ENCODE data around the gene CALB2. TPM values are rescaled to one million over a fixed set of nuclear protein-coding genes. Genes with fewer than 3 reads are reported as not detected.
A peak's percentile ranks its signal among the peaks of the same experiment; 100 is the strongest.

Gene CALB2
- total and polyA plus RNA-seq, 2 donors (not counting 3 experiments of a cell fraction or from before 2014, with no cell fraction given): not detected

DNA sequence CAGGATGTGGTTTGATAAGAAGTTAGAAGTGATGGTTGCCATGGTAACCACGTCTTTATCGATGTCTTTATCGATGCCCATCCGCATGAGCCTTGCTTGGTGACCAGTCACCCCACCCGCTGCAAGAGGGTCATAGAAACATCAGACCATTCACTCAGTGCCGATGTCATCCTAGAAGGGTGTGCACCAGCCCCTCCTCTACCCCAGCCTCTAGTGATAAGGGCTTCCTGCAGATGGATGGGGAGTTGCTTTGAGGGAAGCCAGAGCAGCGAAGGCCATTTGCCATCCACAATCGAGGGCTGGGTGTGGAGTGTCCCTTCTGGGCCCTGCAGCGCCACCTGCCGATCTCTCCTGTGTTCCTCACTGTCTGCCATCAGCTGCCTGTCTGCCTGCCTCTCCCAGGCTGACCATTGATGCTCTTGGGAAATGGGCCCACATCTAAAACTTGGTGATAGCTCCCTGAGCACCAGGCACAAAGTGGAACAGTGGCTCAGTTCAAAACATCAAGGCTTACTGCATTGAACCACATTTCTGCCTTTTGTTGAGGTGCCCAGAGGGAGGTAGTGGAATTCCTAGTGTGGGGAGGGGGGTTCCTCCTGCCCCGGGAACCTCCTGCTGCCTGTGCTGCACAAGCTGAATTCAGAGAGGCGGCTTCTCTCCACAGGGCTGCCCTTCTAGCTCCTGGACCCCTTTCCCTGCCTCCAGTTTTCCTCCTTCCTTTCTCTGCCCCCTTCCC lies 8.9 kb downstream of the CALB2 start:
- Histone ChIP-seq H3K4me2 (ENCODE audit: insufficient read depth, low read length) (no peak overlapping the region), H3K36me3 (ENCODE audit: control insufficient read depth in 2 of 2, extremely low read depth in 1 of 2, insufficient read depth in 2 of 2, low read length in 2 of 2) (no peaks in the 10 kb centered on the region), H3K9me3 (replicated peaks; ENCODE audit: control insufficient read depth, insufficient read depth, low read length) (no peaks in the 10 kb centered on the region), H2AFZ (ENCODE audit: low read depth, low read length) (no peak overlapping the region), H3K4me3 (replicated peaks in 1 of 3; ENCODE audit: insufficient read depth in 1 of 3, low read depth in 1 of 3, low read length in 3 of 3) (no peak overlapping the region), H3K9ac (replicated peaks; ENCODE audit: extremely low read depth, insufficient read depth, low read length) (no peak overlapping the region), H3K27ac (ENCODE audit: insufficient read depth, low read depth, low read length) (no peak overlapping the region), H3K9me1 (replicated peaks; ENCODE audit: control insufficient read depth, extremely low read depth, insufficient read depth, low read length) (no peaks in the 10 kb centered on the region), H3K4me1 (ENCODE audit: control insufficient read depth, extremely low read depth, insufficient read depth, low read length) (no peaks in the 10 kb centered on the region), H3K79me2 (ENCODE audit: control insufficient read depth, insufficient read depth, low read length) (no peaks in the 10 kb centered on the region), H4K20me1 (replicated peaks; ENCODE audit: control insufficient read depth, extremely low read depth, insufficient read depth, low read length) (no peaks in the 10 kb centered on the region), H3K27me3 (ENCODE audit: control insufficient read depth in 2 of 2, insufficient read depth in 2 of 2, low read length in 2 of 2) (no peaks in the 10 kb centered on the region)
- FAIRE-seq (no peak), DNase-seq (ENCODE audit: low read depth, low spot score) (peak; percentile 24)
- ChIA-PET CTCF (interaction anchor here (0.6 to 1.6 kb wide), 3 partner anchors 14 to 133 kb away, joined by 3 to 5 read pairs (median 4); no protein-coding TSS in a partner anchor), POLR2A (no interaction called here)
- dilution Hi-C loops (cut with MboI; ENCODE audit: extremely low pct_ligation_motif_present, low sequenced_read_pairs): no loop called here
- intact Hi-C loops (cut with micrococcal nuclease): no loop called here
- no TSS peak for BruUV-seq (replicated peaks)
- TF ChIP-seq CTCF (IDR thresholded peaks at IDR 0.05; ENCODE audit: extremely low read depth in 1 of 2, insufficient read depth in 1 of 2, low read depth in 1 of 2, low read length in 2 of 2) (peak; percentile 43 to 85), POLR2AphosphoS5 (IDR thresholded peaks at IDR 0.05; ENCODE audit: insufficient read depth, low read depth, low read length) (no peak)

GRCh38 chr16:71368958-71369357 lies 10.4 kb downstream of the CALB2 start:
- no peaks in the 10 kb centered on the region for H3K79me2 ChIP-seq (ENCODE audit: control insufficient read depth, insufficient read depth, low read length)
- H3K27me3 ChIP-seq (ENCODE audit: control insufficient read depth in 2 of 2, insufficient read depth in 2 of 2, low read length in 2 of 2): no peaks in the 10 kb centered on the region
- FAIRE-seq (no peak), DNase-seq (ENCODE audit: low read depth, low spot score) (no peak)
- H3K4me3 ChIP-seq (replicated peaks in 1 of 3; ENCODE audit: insufficient read depth in 1 of 3, low read depth in 1 of 3, low read length in 3 of 3): no peak overlapping the region
- H3K27ac ChIP-seq (ENCODE audit: insufficient read depth, low read depth, low read length): no peak overlapping the region
- H3K9ac ChIP-seq (replicated peaks; ENCODE audit: extremely low read depth, insufficient read depth, low read length): no peak overlapping the region
- no peak overlapping the region for H3K4me2 ChIP-seq (ENCODE audit: insufficient read depth, low read length)
- no peaks in the 10 kb centered on the region for H4K20me1 ChIP-seq (replicated peaks; ENCODE audit: control insufficient read depth, extremely low read depth, insufficient read depth, low read length)
- no peak overlapping the region for H2AFZ ChIP-seq (ENCODE audit: low read depth, low read length)
- no peaks in the 10 kb centered on the region for H3K4me1 ChIP-seq (ENCODE audit: control insufficient read depth, extremely low read depth, insufficient read depth, low read length)
- dilution Hi-C loops (cut with MboI; ENCODE audit: extremely low pct_ligation_motif_present, low sequenced_read_pairs): no loop called here
- no peaks in the 10 kb centered on the region for H3K9me1 ChIP-seq (replicated peaks; ENCODE audit: control insufficient read depth, extremely low read depth, insufficient read depth, low read length)
- no peaks in the 10 kb centered on the region for H3K36me3 ChIP-seq (ENCODE audit: control insufficient read depth in 2 of 2, extremely low read depth in 1 of 2, insufficient read depth in 2 of 2, low read length in 2 of 2)
- ChIA-PET POLR2A (no interaction called here), CTCF (no interaction called here)
- TF ChIP-seq FOS (IDR thresholded peaks at IDR 0.05; ENCODE audit: borderline replicate concordance, insufficient read depth, low read length): no peak
- TF ChIP-seq JUN (IDR thresholded peaks at IDR 0.05; ENCODE audit: borderline replicate concordance, insufficient read depth, insufficient read length, low read depth): no peak
- TF ChIP-seq POLR2A (IDR thresholded peaks at IDR 0.05; ENCODE audit: low read depth, low read length): no peak
- no peak for TF ChIP-seq POLR2AphosphoS5 (IDR thresholded peaks at IDR 0.05; ENCODE audit: insufficient read depth, low read depth, low read length)
- TF ChIP-seq MYC (IDR thresholded peaks at IDR 0.05; ENCODE audit: low read depth, low read length): no peak
- TF ChIP-seq, protein P1, sequence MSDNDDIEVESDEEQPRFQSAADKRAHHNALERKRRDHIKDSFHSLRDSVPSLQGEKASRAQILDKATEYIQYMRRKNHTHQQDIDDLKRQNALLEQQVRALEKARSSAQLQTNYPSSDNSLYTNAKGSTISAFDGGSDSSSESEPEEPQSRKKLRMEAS (IDR thresholded peaks at IDR 0.05; ENCODE audit: insufficient read depth, insufficient read length): no peak
- no peak for TF ChIP-seq CTCF (IDR thresholded peaks at IDR 0.05; ENCODE audit: extremely low read depth in 1 of 2, insufficient read depth in 1 of 2, low read depth in 1 of 2, low read length in 2 of 2)
- TF ChIP-seq EZH2 (IDR thresholded peaks at IDR 0.05; ENCODE audit: borderline replicate concordance, low read depth, low read length, severe bottlenecking): no peak
- TF ChIP-seq GATA2 (IDR thresholded peaks at IDR 0.05; ENCODE audit: insufficient read depth, insufficient read length, low read depth, low read length): no peak
- intact Hi-C loops (cut with micrococcal nuclease): no loop called here
- BruUV-seq (replicated peaks): no TSS peak
- no peaks in the 10 kb centered on the region for H3K9me3 ChIP-seq (replicated peaks; ENCODE audit: control insufficient read depth, insufficient read depth, low read length)
